Neural crest cell (in vitro differentiated cells): ENCODE results near the gene ARHGEF7. TPM values are rescaled to one million over a fixed set of nuclear protein-coding genes. Genes with fewer than 3 reads are reported as not detected.
A peak's percentile ranks its signal among the peaks of the same experiment; 100 is the strongest.

Experiments used
- DNase-seq: peaks from one replicate; pipeline ENCODE4 v3.0.0; 2021; ENCODE audit warnings: low read depth, mixed read lengths, low spot score
- H3K27ac Mint-ChIP-seq: one replicate; pipeline ENCODE4 v1.8.0; 2021; ENCODE audit warnings: mild to moderate bottlenecking, mixed read lengths; ENCODE audit not compliant: unreplicated experiment
- H3K27me3 Mint-ChIP-seq: 2 replicates; pipeline ENCODE4 v1.8.0; 2021; ENCODE audit warnings: low read depth, mild to moderate bottlenecking, mixed read lengths
- H3K36me3 Mint-ChIP-seq: 2 replicates; pipeline ENCODE4 v1.8.0; 2021; ENCODE audit warnings: low read depth, mild to moderate bottlenecking, mixed read lengths
- H3K4me1 Mint-ChIP-seq: 2 replicates; pipeline ENCODE4 v1.8.0; 2021; ENCODE audit warnings: mixed read lengths
- H3K4me3 Mint-ChIP-seq: one replicate; pipeline ENCODE4 v1.8.0; 2021; ENCODE audit warnings: mild to moderate bottlenecking, mixed read lengths
- H3K9me3 Mint-ChIP-seq: 2 replicates; pipeline ENCODE4 v1.8.0; 2021; ENCODE audit warnings: mixed read lengths
- total RNA-seq: library from RNA; stranded (reverse); gene quantifications from 2 replicates; pipeline ENCODE4 v1.2.1, GENCODE V29; 2021
- TF ChIP-seq, protein P1 (sequence below): fragments of 200-600 bp; sonication (generic); conservative IDR thresholded peaks from 2 replicates; pipeline ENCODE4 v1.5.0; 2021; ENCODE audit warnings: antibody characterized with exemption, mild to moderate bottlenecking

The ARHGEF7 gene
- total RNA-seq, 1 donor from 2014 or later = 77.3 TPM

DNA sequence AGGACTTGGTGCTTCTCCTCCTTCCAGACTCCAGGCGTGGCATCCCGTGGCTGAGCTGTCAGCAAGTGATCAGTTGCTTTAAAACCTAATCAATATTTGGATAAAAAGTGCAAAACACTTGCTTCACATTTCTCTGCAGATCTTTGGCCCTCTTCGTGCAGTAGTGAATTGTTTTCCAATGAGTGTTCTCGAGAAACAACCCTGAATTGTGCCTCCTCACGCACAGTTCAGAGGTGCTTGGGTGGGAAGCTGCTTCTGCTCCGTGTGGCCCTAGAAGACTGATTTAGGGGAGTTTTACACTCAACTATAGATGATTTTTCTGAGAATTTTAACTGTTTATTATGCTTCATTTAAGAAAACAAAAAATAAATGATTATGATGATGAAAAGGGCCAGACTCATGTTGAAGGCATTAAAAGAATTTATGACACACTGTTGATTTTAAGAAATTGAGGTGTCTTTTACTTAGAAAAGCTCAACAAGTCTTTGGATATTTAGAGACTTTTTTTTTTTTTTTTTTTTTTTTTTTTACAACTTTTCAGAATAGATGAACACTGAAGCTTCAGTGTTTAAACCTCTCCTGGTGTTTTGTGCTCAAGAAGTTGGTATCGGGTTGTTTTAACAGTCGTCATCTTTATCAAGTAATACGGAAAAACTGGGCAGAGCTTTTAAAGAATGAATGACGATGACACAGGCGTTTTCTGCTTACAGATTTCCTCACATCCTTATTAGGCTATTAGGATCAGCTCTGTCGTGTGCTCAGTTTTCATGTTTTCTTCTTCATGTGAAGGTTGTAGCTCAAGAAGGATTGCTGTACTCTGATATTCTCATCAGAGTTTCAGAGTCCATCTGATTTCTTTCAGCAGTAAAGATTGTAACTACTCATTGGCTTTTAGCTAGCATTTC, 165.8 kb downstream of the ARHGEF7 start:
- Mint-ChIP-seq H3K36me3 (peaks cover 17% of the 10 kb centered on the region), H3K4me1 (no peaks in the 10 kb centered on the region), H3K4me3 (no peak overlapping the region), H3K27me3 (no peaks in the 10 kb centered on the region), H3K27ac (no peak overlapping the region), H3K9me3 (no peaks in the 10 kb centered on the region)
- no peak for DNase-seq
- TF ChIP-seq, protein P1, sequence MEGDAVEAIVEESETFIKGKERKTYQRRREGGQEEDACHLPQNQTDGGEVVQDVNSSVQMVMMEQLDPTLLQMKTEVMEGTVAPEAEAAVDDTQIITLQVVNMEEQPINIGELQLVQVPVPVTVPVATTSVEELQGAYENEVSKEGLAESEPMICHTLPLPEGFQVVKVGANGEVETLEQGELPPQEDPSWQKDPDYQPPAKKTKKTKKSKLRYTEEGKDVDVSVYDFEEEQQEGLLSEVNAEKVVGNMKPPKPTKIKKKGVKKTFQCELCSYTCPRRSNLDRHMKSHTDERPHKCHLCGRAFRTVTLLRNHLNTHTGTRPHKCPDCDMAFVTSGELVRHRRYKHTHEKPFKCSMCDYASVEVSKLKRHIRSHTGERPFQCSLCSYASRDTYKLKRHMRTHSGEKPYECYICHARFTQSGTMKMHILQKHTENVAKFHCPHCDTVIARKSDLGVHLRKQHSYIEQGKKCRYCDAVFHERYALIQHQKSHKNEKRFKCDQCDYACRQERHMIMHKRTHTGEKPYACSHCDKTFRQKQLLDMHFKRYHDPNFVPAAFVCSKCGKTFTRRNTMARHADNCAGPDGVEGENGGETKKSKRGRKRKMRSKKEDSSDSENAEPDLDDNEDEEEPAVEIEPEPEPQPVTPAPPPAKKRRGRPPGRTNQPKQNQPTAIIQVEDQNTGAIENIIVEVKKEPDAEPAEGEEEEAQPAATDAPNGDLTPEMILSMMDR = no peak

DNA sequence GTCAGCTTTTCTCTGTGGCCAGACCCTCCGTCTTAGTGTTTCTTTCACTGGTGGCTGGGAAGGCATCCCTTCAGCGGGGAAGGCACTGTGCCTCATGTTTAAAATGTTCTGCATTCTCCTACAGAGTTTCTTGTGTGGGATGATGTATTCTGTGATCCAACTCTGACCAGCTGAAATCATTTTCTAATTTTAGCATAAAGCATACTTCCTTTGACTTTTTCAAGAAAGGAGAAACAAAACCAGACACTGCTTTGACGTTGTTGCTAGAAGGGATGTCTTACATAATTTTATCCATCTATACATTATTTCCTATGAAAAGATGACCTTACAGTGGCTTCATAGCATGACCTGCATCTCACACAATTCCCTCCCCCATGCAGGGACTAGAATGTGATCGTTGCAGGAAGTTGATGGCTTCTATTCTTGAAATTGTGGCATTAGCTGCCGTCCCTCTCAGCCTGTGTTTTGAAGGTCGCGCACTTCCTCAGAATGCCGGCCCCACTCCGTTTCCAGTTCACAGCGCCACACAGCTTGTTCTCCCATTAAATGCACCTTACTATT, 166.7 kb downstream of the ARHGEF7 start:
- Mint-ChIP-seq H3K9me3 (no peaks in the 10 kb centered on the region), H3K27me3 (no peaks in the 10 kb centered on the region), H3K36me3 (peaks cover 16% of the 10 kb centered on the region), H3K27ac (no peak overlapping the region), H3K4me1 (no peaks in the 10 kb centered on the region), H3K4me3 (no peak overlapping the region)
- TF ChIP-seq, protein P1 = no peak
- DNase-seq = no peak

DNA sequence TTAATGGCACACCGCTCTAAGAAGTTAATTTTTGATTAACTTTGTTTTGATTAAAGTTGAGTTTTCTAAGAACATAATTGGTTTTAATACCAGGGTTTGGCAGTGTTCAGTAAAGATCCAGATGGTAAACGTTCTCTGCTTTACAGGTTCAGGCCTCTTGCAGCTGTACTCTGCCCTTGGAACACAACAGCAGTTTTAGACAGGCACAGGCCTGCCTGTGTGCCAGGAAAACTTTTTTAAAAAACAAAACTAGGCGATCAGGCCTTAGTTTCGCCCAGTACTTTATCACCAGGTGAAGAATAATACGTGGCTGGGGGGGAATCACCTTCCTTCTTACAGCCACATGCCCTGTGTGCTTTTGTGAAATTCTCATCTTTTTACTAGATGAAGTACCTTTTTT, 167.3 kb downstream of the ARHGEF7 start:
- no peak for DNase-seq
- peaks cover 16% of the 10 kb centered on the region for H3K36me3 Mint-ChIP-seq

GRCh38 chr13:111282997-111283396, 167.9 kb downstream of the ARHGEF7 start:
- Mint-ChIP-seq H3K9me3 (no peaks in the 10 kb centered on the region), H3K27me3 (no peaks in the 10 kb centered on the region), H3K36me3 (peaks cover 16% of the 10 kb centered on the region), H3K27ac (no peak overlapping the region), H3K4me3 (no peak overlapping the region), H3K4me1 (no peaks in the 10 kb centered on the region)
- no peak for DNase-seq
- TF ChIP-seq, protein P1 = no peak

More for the DNA sequence above, 167.3 kb downstream of the ARHGEF7 start:
- no peaks in the 10 kb centered on the region for H3K9me3 Mint-ChIP-seq
- H3K27ac Mint-ChIP-seq = no peak overlapping the region
- H3K4me1 Mint-ChIP-seq = no peaks in the 10 kb centered on the region
- no peak overlapping the region for H3K4me3 Mint-ChIP-seq
- TF ChIP-seq, protein P1 = no peak
- no peaks in the 10 kb centered on the region for H3K27me3 Mint-ChIP-seq

- Mint-ChIP-seq H3K27ac (peak overlapping the region; percentile 27), H3K36me3 (peaks cover 14% of the 10 kb centered on the region), H3K27me3 (no peaks in the 10 kb centered on the region), H3K4me1 (no peaks in the 10 kb centered on the region), H3K4me3 (no peak overlapping the region), H3K9me3 (no peaks in the 10 kb centered on the region)
- no peak for DNase-seq
- TF ChIP-seq, protein P1 = no peak
Measured at GRCh38 chr13:111283457-111283856, 168.3 kb downstream of the ARHGEF7 start.
